ENCODE results near the gene KCNH2.

Gene KCNH2

GRCh38 chr7:150927956-150928344, 50.2 kb downstream of the KCNH2 start:
- no peak overlapping the region for H3K4me3 ChIP-seq (ENCODE audit: low read length)
- no peaks in the 10 kb centered on the region for H3F3A ChIP-seq (ENCODE audit: control insufficient read depth, insufficient read depth)
- H3K79me2 ChIP-seq (ENCODE audit: control insufficient read depth, low read length), result no peaks in the 10 kb centered on the region
- H3K27ac ChIP-seq (ENCODE audit: low read depth, low read length), result no peak overlapping the region
- TF ChIP-seq CTCF (IDR thresholded peaks at IDR 0.05; ENCODE audit: low read depth, low read length, poor library complexity, severe bottlenecking) (peak; percentile 18), EZH2phosphoT487 (IDR thresholded peaks at IDR 0.05; ENCODE audit: borderline replicate concordance, low read length) (no peak)
- H4K20me1 ChIP-seq (ENCODE audit: control insufficient read depth, insufficient read depth, low read depth, low read length), result no peaks in the 10 kb centered on the region
- no peaks in the 10 kb centered on the region for H3K36me3 ChIP-seq (ENCODE audit: control insufficient read depth, low read length)
- H3K4me1 ChIP-seq (ENCODE audit: control insufficient read depth, low read length), result no peaks in the 10 kb centered on the region
- H3K9me3 ChIP-seq (ENCODE audit: control insufficient read depth, insufficient read depth, low read length), result no peaks in the 10 kb centered on the region
- H3K27me3 ChIP-seq (ENCODE audit: control insufficient read depth, low read length), result peaks cover 58% of the 10 kb centered on the region
- H3K9me2 ChIP-seq (replicated peaks; ENCODE audit: control insufficient read depth, low read length), result no peaks in the 10 kb centered on the region
- H3K4me2 ChIP-seq (ENCODE audit: low read length), result no peak overlapping the region

- no peaks in the 10 kb centered on the region for H3F3A ChIP-seq (ENCODE audit: control insufficient read depth, insufficient read depth)
- no peak overlapping the region for H3K27ac ChIP-seq (ENCODE audit: low read depth, low read length)
- no peaks in the 10 kb centered on the region for H3K79me2 ChIP-seq (ENCODE audit: control insufficient read depth, low read length)
- TF ChIP-seq EZH2phosphoT487 (IDR thresholded peaks at IDR 0.05; ENCODE audit: borderline replicate concordance, low read length) (no peak), CTCF (IDR thresholded peaks at IDR 0.05; ENCODE audit: low read depth, low read length, poor library complexity, severe bottlenecking) (no peak)
- no peak overlapping the region for H3K4me2 ChIP-seq (ENCODE audit: low read length)
- H3K27me3 ChIP-seq (ENCODE audit: control insufficient read depth, low read length), result peaks cover 62% of the 10 kb centered on the region
- H3K4me3 ChIP-seq (ENCODE audit: low read length), result no peak overlapping the region
- no peaks in the 10 kb centered on the region for H4K20me1 ChIP-seq (ENCODE audit: control insufficient read depth, insufficient read depth, low read depth, low read length)
- H3K9me3 ChIP-seq (ENCODE audit: control insufficient read depth, insufficient read depth, low read length), result no peaks in the 10 kb centered on the region
- H3K9me2 ChIP-seq (replicated peaks; ENCODE audit: control insufficient read depth, low read length), result no peaks in the 10 kb centered on the region
- no peaks in the 10 kb centered on the region for H3K36me3 ChIP-seq (ENCODE audit: control insufficient read depth, low read length)
- no peaks in the 10 kb centered on the region for H3K4me1 ChIP-seq (ENCODE audit: control insufficient read depth, low read length)
Measured at GRCh38 chr7:150927157-150927955, 50.8 kb downstream of the KCNH2 start.

- H3K9me2 ChIP-seq (replicated peaks; ENCODE audit: control insufficient read depth, low read length), result no peaks in the 10 kb centered on the region
- H3K9me3 ChIP-seq (ENCODE audit: control insufficient read depth, insufficient read depth, low read length), result no peaks in the 10 kb centered on the region
- no peaks in the 10 kb centered on the region for H3K4me1 ChIP-seq (ENCODE audit: control insufficient read depth, low read length)
- H3K27ac ChIP-seq (ENCODE audit: low read depth, low read length), result no peak overlapping the region
- H4K20me1 ChIP-seq (ENCODE audit: control insufficient read depth, insufficient read depth, low read depth, low read length), result no peaks in the 10 kb centered on the region
- H3F3A ChIP-seq (ENCODE audit: control insufficient read depth, insufficient read depth), result no peaks in the 10 kb centered on the region
- H3K79me2 ChIP-seq (ENCODE audit: control insufficient read depth, low read length), result no peaks in the 10 kb centered on the region
- H3K27me3 ChIP-seq (ENCODE audit: control insufficient read depth, low read length), result peaks cover 51% of the 10 kb centered on the region
- H3K36me3 ChIP-seq (ENCODE audit: control insufficient read depth, low read length), result no peaks in the 10 kb centered on the region
- TF ChIP-seq CTCF (IDR thresholded peaks at IDR 0.05; ENCODE audit: low read depth, low read length, poor library complexity, severe bottlenecking) (no peak), EZH2phosphoT487 (IDR thresholded peaks at IDR 0.05; ENCODE audit: borderline replicate concordance, low read length) (no peak)
- no peak overlapping the region for H3K4me3 ChIP-seq (ENCODE audit: low read length)
- H3K4me2 ChIP-seq (ENCODE audit: low read length), result no peak overlapping the region
Measured at GRCh38 chr7:150926066-150926465, 52.1 kb downstream of the KCNH2 start.
